H1 (cell line): ENCODE results near the gene GPR162. TPM values are rescaled to one million over a fixed set of nuclear protein-coding genes. Genes with fewer than 3 reads are reported as not detected.

ENCODE experiments used
- ATF3 ChIP-seq: IDR thresholded peaks from 2 replicates; pipeline ENCODE4 v1.6.1; 2011; ENCODE audit warnings: low read depth, mild to moderate bottlenecking, low read length; ENCODE audit not compliant: insufficient read depth
- CHD7 ChIP-seq: fragments of 300-600 bp; sonication (generic); IDR thresholded peaks from 2 replicates; pipeline ENCODE4 v1.7.1; 2012; ENCODE audit warnings: low read length, moderate library complexity, mild to moderate bottlenecking, inconsistent platforms; ENCODE audit not compliant: insufficient replicate concordance
- NANOG ChIP-seq: IDR thresholded peaks from 2 replicates; pipeline ENCODE4 v1.6.1; 2011; ENCODE audit warnings: low read length, low read depth, mild to moderate bottlenecking, inconsistent platforms; ENCODE audit not compliant: insufficient read depth, poor library complexity, severe bottlenecking
- PHF8 ChIP-seq: fragments of 200-600 bp; sonication (generic); conservative IDR thresholded peaks from 2 replicates; pipeline ENCODE4 v1.7.1; 2012; ENCODE audit warnings: low read depth, mild to moderate bottlenecking, inconsistent platforms, low read length, moderate library complexity
- polyA plus RNA-seq, 7 experiments: library from polyadenylated mRNA; depleted of rRNA in 3 of 7; stranded (reverse) in 5 of 7; unstranded in 2 of 7; fragments of >200 nt in 5 of 7; fragments of 200-250 nt in 2 of 7; gene quantifications; 1 replicate in 5 of 7; 2 replicates in 1 of 7; 4 replicates in 1 of 7; pipeline versions ENCODE4 v1.2.1 to v1.2.3, GENCODE V29; 2011 to 2013; ENCODE audit warnings: missing spikeins in 2 of 7, mixed read lengths in 2 of 7
- total RNA-seq: library from RNA; stranded (reverse); fragmentation: NEBNext Ultra II Directional; extraction: Animal tissue kit (Norgen Biotek cat#: 25700); gene quantifications from 2 replicates; pipeline ENCODE4 v1.2.1, GENCODE V29; 2021

GPR162 gene
- total and polyA plus RNA-seq, 2 of the 8 experiments (the other 6 are each of a cell fraction or from before 2014, with no cell fraction given): 7.3 to 8.8 TPM

GRCh38 chr12:6849427-6849826 lies 27.8 kb downstream of the GPR162 start (continued):
- no peak for TF ChIP-seq CHD7
- TF ChIP-seq PHF8: no peak
- TF ChIP-seq ATF3: no peak
- TF ChIP-seq NANOG: no peak
